H1 (cell line): ENCODE data around the gene ADAMTSL2. TPM values are rescaled to one million over a fixed set of nuclear protein-coding genes. Genes with fewer than 3 reads are reported as not detected.

Experiments used
- CTCF ChIA-PET: fragments of 300-600 bp; sonication (Branson Sonifier 250); formaldehyde crosslinking; loops from one replicate; lab custom pipeline; 2021; ENCODE audit not compliant: partially characterized antibody; lab: Charles Lee
- POLR2A ChIA-PET: fragments of 300-600 bp; sonication (Branson Sonifier 250); formaldehyde crosslinking; loops from one replicate; lab custom pipeline; 2021; ENCODE audit warnings: inconsistent platforms; ENCODE audit not compliant: partially characterized antibody; lab: Charles Lee
- DNase-seq, 2 experiments: peaks; one replicate each; pipeline versions ENCODE4 v3.0.0 to v3.0.0-alpha.2; 2010 to 2022; ENCODE audit warnings: low spot score in 2 of 2, low read depth in 1 of 2, mixed read lengths in 1 of 2
- FAIRE-seq: peaks from 2 replicates; lab custom pipeline; 2011; peaks lifted over from hg19 to GRCh38; lab: Jason Lieb, UNC
- H2AFZ ChIP-seq: 2 replicates; pipeline ENCODE4 v1.8.1; 2012; ENCODE audit warnings: low read length, inconsistent platforms
- H2AK5ac ChIP-seq: 2 replicates; pipeline ENCODE4 v1.6.1; 2013; ENCODE audit warnings: low read depth, low read length
- H2BK120ac ChIP-seq: replicated peaks from 2 replicates; pipeline ENCODE3; 2013; ENCODE audit warnings: low read depth, low read length, inconsistent platforms
- H2BK12ac ChIP-seq: 2 replicates; pipeline ENCODE4 v1.6.1; 2013; ENCODE audit warnings: low read depth, low read length
- H2BK15ac ChIP-seq: 2 replicates; pipeline ENCODE4 v1.6.1; 2013; ENCODE audit warnings: low read length
- H2BK20ac ChIP-seq: 2 replicates; pipeline ENCODE4 v1.6.1; 2013; ENCODE audit warnings: low read length
- H2BK5ac ChIP-seq: 2 replicates; pipeline ENCODE4 v1.6.1; 2013; ENCODE audit warnings: low read depth, low read length
- H3K14ac ChIP-seq: 2 replicates; pipeline ENCODE4 v1.6.1; 2013; ENCODE audit warnings: inconsistent platforms; ENCODE audit not compliant: insufficient read length
- H3K18ac ChIP-seq: 2 replicates; pipeline ENCODE4 v1.6.1; 2013; ENCODE audit warnings: low read length; ENCODE audit errors: extremely low read depth
- H3K23ac ChIP-seq: 2 replicates; pipeline ENCODE4 v1.6.1; 2013; ENCODE audit warnings: inconsistent platforms; ENCODE audit not compliant: insufficient read length
- H3K23me2 ChIP-seq: 2 replicates; pipeline ENCODE4 v1.6.1; 2013; ENCODE audit warnings: low read depth, low read length
- H3K27ac ChIP-seq: 2 replicates; pipeline ENCODE4 v1.6.1; 2011; ENCODE audit warnings: low read depth, low read length, inconsistent platforms
- H3K27me3 ChIP-seq, 4 experiments: replicated peaks in 1 of 4; 1 replicate in 1 of 4; 2 replicates in 3 of 4; pipeline versions ENCODE4 v1.6.1 to v1.8.1; 2011 to 2013; ENCODE audit warnings: low read length in 3 of 4, mild to moderate bottlenecking in 3 of 4, inconsistent platforms in 2 of 4, mixed read lengths in 2 of 4, moderate library complexity in 1 of 4; ENCODE audit not compliant: control insufficient read depth in 3 of 4, insufficient read depth in 3 of 4; ENCODE audit errors: extremely low read depth in 1 of 4
- H3K36me3 ChIP-seq, 4 experiments: 2 replicates each; pipeline versions ENCODE4 v1.6.1 to v1.8.1; 2011 to 2013; ENCODE audit warnings: mild to moderate bottlenecking in 4 of 4, low read length in 3 of 4, moderate library complexity in 2 of 4, control low read depth in 1 of 4, inconsistent platforms in 1 of 4; ENCODE audit not compliant: insufficient read depth in 4 of 4, control insufficient read depth in 2 of 4
- H3K4ac ChIP-seq: replicated peaks from 2 replicates; pipeline ENCODE3; 2013; ENCODE audit warnings: low read length, low read depth, mixed read lengths, inconsistent platforms; ENCODE audit not compliant: insufficient read length
- H3K4me1 ChIP-seq, 4 experiments: replicated peaks in 1 of 4; 1 replicate in 1 of 4; 2 replicates in 3 of 4; pipeline versions ENCODE4 v1.6.1 to v1.8.1; 2011 to 2013; ENCODE audit warnings: low read length in 3 of 4, inconsistent platforms in 2 of 4, mixed read lengths in 1 of 4; ENCODE audit not compliant: insufficient read depth in 4 of 4, control insufficient read depth in 3 of 4
- H3K4me2 ChIP-seq, 2 experiments: 2 replicates each; pipeline versions ENCODE4 v1.6.1 to v1.8.1; 2011 to 2013; ENCODE audit warnings: low read depth in 2 of 2, low read length in 2 of 2, control low read depth in 1 of 2, inconsistent platforms in 1 of 2, mild to moderate bottlenecking in 1 of 2; ENCODE audit not compliant: insufficient read depth in 1 of 2
- H3K4me3 ChIP-seq, 4 experiments: fragments of 200-600, 300-600 bp in 1 of 4; sonication (generic), shearing (Covaris generic), sonication (Bioruptor Twin) in 1 of 4; 2 replicates each; pipeline versions ENCODE4 v1.5.1 to v1.8.1; 2011 to 2016; ENCODE audit warnings: low read length in 4 of 4, low read depth in 3 of 4, control low read depth in 2 of 4, inconsistent platforms in 2 of 4, mild to moderate bottlenecking in 2 of 4, mixed read lengths in 1 of 4, moderate library complexity in 1 of 4; ENCODE audit not compliant: insufficient read depth in 2 of 4; ENCODE audit errors: extremely low read depth in 1 of 4
- H3K56ac ChIP-seq: replicated peaks from 2 replicates; pipeline ENCODE3; 2013; ENCODE audit warnings: low read depth, mild to moderate bottlenecking, mixed read lengths, low read length, inconsistent platforms; ENCODE audit not compliant: insufficient read length
- H3K79me1 ChIP-seq: 2 replicates; pipeline ENCODE4 v1.6.1; 2013; ENCODE audit warnings: low read depth, low read length, control low read depth
- H3K79me2 ChIP-seq, 2 experiments: 2 replicates each; pipeline versions ENCODE4 v1.6.1 to v1.8.1; 2012 to 2013; ENCODE audit warnings: low read length in 2 of 2, mild to moderate bottlenecking in 2 of 2, inconsistent platforms in 1 of 2; ENCODE audit not compliant: insufficient read depth in 2 of 2, control insufficient read depth in 1 of 2
- H3K9ac ChIP-seq, 4 experiments: replicated peaks in 1 of 4; 1 replicate in 1 of 4; 2 replicates in 3 of 4; pipeline versions ENCODE4 v1.6.1 to v1.8.1; 2011 to 2013; ENCODE audit warnings: low read depth in 3 of 4, low read length in 3 of 4, control low read depth in 2 of 4, mild to moderate bottlenecking in 2 of 4, moderate library complexity in 2 of 4, inconsistent platforms in 1 of 4; ENCODE audit errors: extremely low read depth in 1 of 4
- H3K9me3 ChIP-seq, 2 experiments: 2 replicates each; pipeline versions ENCODE4 v1.6.1 to v1.8.1; 2012 to 2013; ENCODE audit warnings: mild to moderate bottlenecking in 2 of 2, moderate library complexity in 2 of 2, control low read depth in 1 of 2, inconsistent platforms in 1 of 2, low read depth in 1 of 2, low read length in 1 of 2, mixed read lengths in 1 of 2; ENCODE audit not compliant: insufficient read depth in 2 of 2
- H4K20me1 ChIP-seq, 2 experiments: replicated peaks in 1 of 2; 2 replicates each; pipeline versions ENCODE3 to v1.8.1; 2011 to 2013; ENCODE audit warnings: inconsistent platforms in 2 of 2, low read length in 2 of 2, mild to moderate bottlenecking in 1 of 2; ENCODE audit not compliant: insufficient read depth in 2 of 2, control insufficient read depth in 1 of 2
- H4K5ac ChIP-seq: 2 replicates; pipeline ENCODE4 v1.6.1; 2013; ENCODE audit warnings: low read length, low read depth, mixed read lengths, inconsistent platforms; ENCODE audit not compliant: insufficient read length
- H4K8ac ChIP-seq: 2 replicates; pipeline ENCODE4 v1.8.0; 2013; ENCODE audit warnings: mild to moderate bottlenecking, moderate library complexity, low read length, inconsistent platforms; ENCODE audit not compliant: insufficient read depth; ENCODE audit errors: extremely low read depth
- H4K91ac ChIP-seq: replicated peaks from 2 replicates; pipeline ENCODE3; 2013; ENCODE audit warnings: low read length, mixed read lengths, inconsistent platforms; ENCODE audit not compliant: insufficient read length
- CHD1 ChIP-seq: IDR thresholded peaks from 2 replicates; pipeline ENCODE4 v1.6.1; 2012; ENCODE audit warnings: low read depth, low read length, improper control_type of control experiment
- GTF2F1 ChIP-seq: IDR thresholded peaks from 2 replicates; pipeline ENCODE4 v1.6.1; 2012; ENCODE audit warnings: low read depth, low read length, improper control_type of control experiment, borderline replicate concordance
- KDM5A ChIP-seq: fragments of 200-600 bp; IDR thresholded peaks from 2 replicates; pipeline ENCODE4 v1.7.1; 2012; ENCODE audit warnings: mild to moderate bottlenecking, low read length, inconsistent platforms, mixed read lengths
- RNF2 ChIP-seq: fragments of 200-900, 300-1000 bp; sonication (generic); IDR thresholded peaks from 2 replicates; pipeline ENCODE4 v1.7.1; 2016; ENCODE audit warnings: borderline replicate concordance, low read depth, mild to moderate bottlenecking, antibody characterized with exemption, low read length; ENCODE audit not compliant: poor library complexity, severe bottlenecking; ENCODE audit errors: missing control alignments
- SRF ChIP-seq: IDR thresholded peaks from 2 replicates; pipeline ENCODE4 v1.6.1; 2011; ENCODE audit warnings: mild to moderate bottlenecking, low read depth, low read length, moderate library complexity
- TEAD4 ChIP-seq: IDR thresholded peaks from 2 replicates; pipeline ENCODE4 v1.6.1; 2012; ENCODE audit warnings: low read depth, low read length, inconsistent platforms, mixed read lengths
- WGBS, 2 experiments: shearing (Covaris generic) in 1 of 2; methylation state at CpG; one replicate each; pipeline versions ENCODE4 v1.1.6 to v1.1.7; 2013 to 2015; ENCODE audit warnings: low lambda C conversion rate in 2 of 2, mixed read lengths in 2 of 2, inconsistent platforms in 1 of 2, low coverage in 1 of 2, missing lambda C conversion rate in 1 of 2; ENCODE audit not compliant: insufficient replicate concordance in 2 of 2, insufficient coverage in 1 of 2, insufficient read length in 1 of 2; ENCODE audit errors: extremely low coverage in 1 of 2, missing lambda C conversion rate in 1 of 2; 5-methylcytosine and 5-hydroxymethylcytosine counted together
- polyA plus RNA-seq, 7 experiments: library from polyadenylated mRNA; depleted of rRNA in 3 of 7; stranded (reverse) in 5 of 7; unstranded in 2 of 7; fragments of >200 nt in 5 of 7; fragments of 200-250 nt in 2 of 7; gene quantifications; 1 replicate in 5 of 7; 2 replicates in 1 of 7; 4 replicates in 1 of 7; pipeline versions ENCODE4 v1.2.1 to v1.2.3, GENCODE V29; 2011 to 2013; ENCODE audit warnings: missing spikeins in 2 of 7, mixed read lengths in 2 of 7
- total RNA-seq: library from RNA; stranded (reverse); fragmentation: NEBNext Ultra II Directional; extraction: Animal tissue kit (Norgen Biotek cat#: 25700); gene quantifications from 2 replicates; pipeline ENCODE4 v1.2.1, GENCODE V29; 2021
- TF ChIP-seq, protein P1 (sequence below): IDR thresholded peaks from 2 replicates; pipeline ENCODE4 v1.6.1; 2012; ENCODE audit warnings: inconsistent platforms
- TF ChIP-seq, protein P2 (sequence below): IDR thresholded peaks from 2 replicates; pipeline ENCODE4 v1.6.1; 2011; ENCODE audit warnings: low read depth, mild to moderate bottlenecking, low read length; ENCODE audit not compliant: insufficient read depth

Gene ADAMTSL2
- total and polyA plus RNA-seq, 2 of the 8 experiments (the other 6 are each of a cell fraction or from before 2014, with no cell fraction given), result 0.74 to 0.76 TPM

DNA sequence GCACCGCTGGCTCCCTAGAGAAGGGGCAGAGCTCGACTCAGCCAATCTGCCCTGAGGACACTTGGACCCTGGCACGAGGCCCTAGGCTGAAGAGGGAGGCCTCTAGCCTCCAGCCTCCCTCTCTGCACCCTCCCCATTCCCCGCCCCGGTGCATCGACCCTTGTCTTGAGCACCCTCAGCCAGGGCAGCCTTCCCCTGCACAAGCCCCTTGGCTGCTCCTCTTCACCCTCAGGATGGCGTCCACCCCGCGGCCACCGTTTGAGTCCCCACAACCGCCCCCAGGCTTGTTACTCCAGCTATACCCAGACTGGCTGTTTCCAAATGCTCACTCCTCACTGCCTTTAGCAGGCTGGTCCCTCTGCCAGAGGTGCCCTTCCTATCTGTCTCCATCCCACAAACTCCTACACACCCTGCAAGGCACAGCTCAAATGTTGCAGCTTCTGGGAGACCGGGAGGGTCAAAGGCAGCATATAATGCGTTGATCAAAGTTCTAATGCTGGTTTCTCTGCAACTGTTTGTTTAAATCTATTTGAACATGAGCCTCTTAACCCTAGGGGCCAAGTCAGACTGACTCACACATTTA lies 81.2 kb downstream of the ADAMTSL2 start:
- H3K27ac ChIP-seq, result no peak overlapping the region
- H2AK5ac ChIP-seq, result no peak overlapping the region
- H3K4me1 ChIP-seq, result no peaks in the 10 kb centered on the region
- H2BK15ac ChIP-seq, result no peak overlapping the region
- H3K4ac ChIP-seq, result no peak overlapping the region
- H3K14ac ChIP-seq, result no peak overlapping the region
- no peak overlapping the region for H4K5ac ChIP-seq
- H2AFZ ChIP-seq, result no peak overlapping the region
- DNase-seq (no peak), FAIRE-seq (no peak)
- no peaks in the 10 kb centered on the region for H3K79me1 ChIP-seq
- H3K27me3 ChIP-seq, result peaks cover 0 to 6% (median 1%) of the 10 kb centered on the region in 4 experiments; a peak in 4 of 7 replicates
- H3K23me2 ChIP-seq, result no peaks in the 10 kb centered on the region
- no peak overlapping the region for H3K23ac ChIP-seq
- H3K18ac ChIP-seq, result no peak overlapping the region
- no peaks in the 10 kb centered on the region for H3K79me2 ChIP-seq
- POLR2A ChIA-PET, result interaction anchor here (1.0 to 1.2 kb wide), 2 partner anchors 17 to 273 kb away, joined by 3 read pairs; no protein-coding TSS in a partner anchor
- H3K9ac ChIP-seq, result no peak overlapping the region
- no peak overlapping the region for H2BK20ac ChIP-seq
- no peak overlapping the region for H4K91ac ChIP-seq
- H3K4me2 ChIP-seq, result no peak overlapping the region
- H3K36me3 ChIP-seq, result no peaks in the 10 kb centered on the region
- no peak overlapping the region for H4K8ac ChIP-seq
- H3K56ac ChIP-seq, result no peak overlapping the region
- H3K4me3 ChIP-seq, result no peak overlapping the region
- H2BK120ac ChIP-seq, result no peak overlapping the region
- no peak overlapping the region for H2BK5ac ChIP-seq
- CTCF ChIA-PET, result interaction anchor here (0.6 to 1.9 kb wide), 5 partner anchors 14 to 100 kb away, joined by 3 to 6 read pairs (median 3); no protein-coding TSS in a partner anchor
- TF ChIP-seq TEAD4 (no peak), KDM5A (no peak), SRF (no peak), RNF2 (no peak), GTF2F1 (no peak), CHD1 (no peak)
- TF ChIP-seq, protein P1, sequence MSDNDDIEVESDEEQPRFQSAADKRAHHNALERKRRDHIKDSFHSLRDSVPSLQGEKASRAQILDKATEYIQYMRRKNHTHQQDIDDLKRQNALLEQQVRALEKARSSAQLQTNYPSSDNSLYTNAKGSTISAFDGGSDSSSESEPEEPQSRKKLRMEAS, result no peak
- TF ChIP-seq, protein P2, sequence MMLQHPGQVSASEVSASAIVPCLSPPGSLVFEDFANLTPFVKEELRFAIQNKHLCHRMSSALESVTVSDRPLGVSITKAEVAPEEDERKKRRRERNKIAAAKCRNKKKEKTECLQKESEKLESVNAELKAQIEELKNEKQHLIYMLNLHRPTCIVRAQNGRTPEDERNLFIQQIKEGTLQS, result no peak
- no peak overlapping the region for H2BK12ac ChIP-seq
- 88% methylated on average over 8 of the region's 13 CpGs; no CpG with 5 or more reads in 1 of the 2 experiments for WGBS, 2 experiments
- H3K9me3 ChIP-seq, result no peaks in the 10 kb centered on the region
- H4K20me1 ChIP-seq, result no peaks in the 10 kb centered on the region
